GM19455 (cell line): ENCODE data around the gene NUP42.

Experiments
- ATAC-seq: cut with Tn5 transposase; IDR thresholded peaks from one replicate; pipeline ENCODE4 v1.9.1; 2021; ENCODE audit not compliant: unreplicated experiment

The NUP42 gene

DNA sequence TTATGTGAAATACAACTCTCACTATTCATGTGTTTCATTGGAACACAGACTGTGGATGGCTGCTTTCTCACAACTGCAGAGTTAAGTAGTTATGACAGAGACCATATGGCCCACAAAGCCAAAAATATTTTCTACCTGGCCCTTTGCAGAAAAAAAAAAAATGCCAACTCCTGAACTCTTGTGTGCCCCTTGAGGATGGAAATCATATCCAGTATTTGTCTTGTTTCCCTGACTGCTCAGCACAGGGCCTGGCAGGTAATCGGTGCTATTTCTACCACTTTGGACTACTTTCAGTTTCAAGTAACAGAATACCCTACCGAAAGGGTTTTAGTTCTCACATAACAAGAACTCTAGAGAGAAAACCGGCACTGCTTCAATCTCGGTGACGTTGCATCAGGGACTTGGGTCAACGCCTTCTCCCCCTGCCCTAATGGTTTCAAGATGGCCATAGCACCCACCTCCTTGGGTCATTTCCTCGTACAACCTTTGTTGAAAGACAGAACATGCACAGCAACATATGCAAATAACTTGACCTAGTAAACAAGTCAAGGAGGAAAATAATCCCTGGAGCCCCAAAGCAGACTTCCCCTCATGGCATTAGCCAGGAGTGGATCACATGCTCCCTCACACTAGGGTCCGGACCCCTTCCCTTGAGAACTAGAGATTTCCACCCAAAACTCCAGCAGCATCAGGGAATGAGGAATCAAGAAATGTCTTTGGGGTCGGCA, 52.9 kb downstream of the NUP42 start:
- peak; percentile 97 for ATAC-seq

DNA sequence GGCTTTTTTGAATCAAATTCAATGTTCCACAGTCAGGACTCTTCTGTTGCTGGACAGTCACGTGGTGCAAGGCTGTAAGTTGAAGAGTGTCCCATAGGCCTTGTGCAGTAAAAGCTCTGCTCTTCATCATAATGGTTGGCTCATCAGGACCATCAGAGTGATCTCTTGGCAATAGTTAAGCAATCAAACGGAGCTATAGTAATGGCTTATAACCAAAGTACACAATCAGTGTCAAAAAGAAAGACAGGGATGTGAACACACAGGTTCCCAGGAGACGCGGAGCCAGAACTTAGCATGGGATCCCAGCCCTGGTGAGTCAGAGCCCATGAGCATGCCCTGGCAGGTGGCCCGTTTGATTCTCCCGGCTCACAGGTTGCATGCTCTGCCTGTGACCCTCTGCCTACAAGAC, 54.0 kb downstream of the NUP42 start:
- ATAC-seq: no peak

DNA sequence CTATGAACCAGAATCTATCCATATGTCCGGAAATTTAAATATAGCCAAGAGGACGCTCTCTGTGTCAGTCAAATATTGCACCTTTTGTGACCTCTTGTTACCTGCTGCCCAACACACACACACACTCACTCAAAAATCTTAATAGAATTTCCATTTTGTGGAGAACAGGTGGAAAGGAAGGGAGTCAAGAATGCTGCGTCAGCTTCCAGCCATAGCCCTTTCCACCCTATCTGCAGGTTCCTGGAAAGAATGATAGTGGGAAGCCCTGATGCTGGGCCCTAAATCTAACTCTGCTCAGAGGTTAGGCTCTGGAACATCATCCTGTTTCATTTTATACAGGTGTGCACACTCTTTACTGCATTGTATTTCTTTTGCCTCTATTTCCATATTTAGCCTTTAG, 55.2 kb downstream of the NUP42 start:
- ATAC-seq: no peak

DNA sequence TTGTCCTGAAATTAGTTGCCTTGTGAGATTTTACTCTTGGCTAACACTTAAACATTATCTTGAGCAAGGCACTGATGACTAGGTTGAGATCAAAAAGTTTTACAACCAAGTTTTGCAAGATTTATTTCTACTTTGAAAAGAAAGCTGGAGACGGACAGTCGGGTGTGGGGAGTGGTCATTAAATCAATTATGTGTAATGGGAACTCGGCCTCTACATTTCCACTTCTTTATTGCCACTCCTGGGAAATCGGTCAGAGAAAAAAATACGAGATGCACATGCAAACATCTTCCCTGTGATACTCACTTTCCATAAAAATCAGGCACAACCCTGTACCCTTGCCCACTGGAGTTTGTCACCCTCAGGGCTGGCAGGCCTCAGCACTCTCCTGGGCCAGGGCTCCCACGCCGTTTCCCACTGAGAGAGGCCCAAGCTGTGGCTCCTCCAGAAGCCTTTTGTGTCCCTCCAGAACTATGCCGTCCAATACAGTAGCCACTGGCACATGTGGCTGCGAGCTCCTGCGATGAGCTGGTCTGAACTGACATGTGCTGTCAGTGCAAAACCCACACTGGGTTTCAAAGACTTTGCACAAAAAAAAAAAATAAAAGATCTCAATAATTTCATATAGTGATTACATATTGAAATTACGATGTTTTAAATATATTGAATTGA, 57.3 kb downstream of the NUP42 start:
- ATAC-seq: no peak

DNA sequence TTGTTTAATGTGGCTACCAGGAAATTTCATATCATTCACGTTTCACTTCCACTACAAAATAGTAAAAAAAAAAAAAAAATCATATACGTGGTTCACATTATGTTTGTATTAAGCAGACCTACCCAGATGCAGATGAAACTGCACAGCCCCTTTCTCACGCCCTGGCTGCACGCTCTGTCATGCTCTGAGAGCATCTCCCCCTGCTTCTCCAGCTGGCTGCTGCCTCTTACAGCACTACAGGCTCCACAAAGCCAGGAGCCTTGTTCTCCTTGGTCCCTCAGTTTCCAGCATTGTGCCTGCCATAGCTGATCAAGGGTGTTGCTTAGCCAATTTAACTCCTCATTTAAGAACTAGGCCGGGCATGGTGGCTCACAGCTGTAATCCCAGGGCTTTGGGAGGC, 57.9 kb downstream of the NUP42 start:
- no peak for ATAC-seq

DNA sequence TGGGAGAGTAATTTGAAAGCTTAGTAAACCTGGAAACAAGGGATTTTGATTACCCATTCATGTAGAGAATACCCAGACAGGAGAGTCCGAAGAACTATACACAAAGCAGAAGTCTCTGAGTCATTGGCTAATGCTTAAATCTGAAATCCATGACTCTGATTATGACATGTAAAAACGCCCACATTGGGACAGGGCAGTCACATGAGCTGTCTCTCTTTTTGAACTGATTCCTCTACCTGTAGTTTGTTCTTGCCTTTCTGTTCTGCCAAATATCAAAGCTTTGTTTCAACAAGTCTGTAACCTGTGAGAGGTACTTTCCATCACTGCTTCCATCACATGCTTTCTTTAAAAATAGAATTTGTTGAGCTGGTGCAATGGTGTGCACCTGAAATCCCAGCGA, 60.5 kb downstream of the NUP42 start:
- ATAC-seq: no peak

DNA sequence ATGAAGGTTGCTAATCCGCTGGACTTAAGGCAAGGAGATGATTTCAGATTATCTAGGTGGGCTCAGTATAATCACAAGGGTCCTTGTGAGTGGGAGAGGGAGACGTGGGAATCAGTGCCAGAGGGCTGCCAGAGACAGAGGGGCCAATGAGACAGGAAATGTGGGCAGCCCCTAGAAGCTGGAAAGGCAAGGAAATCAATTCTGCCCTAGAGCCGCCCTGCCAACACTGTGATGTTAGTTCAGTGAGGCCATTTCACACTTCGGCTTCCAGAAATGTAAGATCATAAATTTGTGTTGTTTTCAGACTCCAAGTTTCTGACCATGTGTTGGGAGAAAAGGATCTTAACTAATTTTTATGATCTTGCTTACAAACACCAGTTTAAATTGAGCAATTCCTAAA, 61.1 kb downstream of the NUP42 start:
- ATAC-seq: no peak

DNA sequence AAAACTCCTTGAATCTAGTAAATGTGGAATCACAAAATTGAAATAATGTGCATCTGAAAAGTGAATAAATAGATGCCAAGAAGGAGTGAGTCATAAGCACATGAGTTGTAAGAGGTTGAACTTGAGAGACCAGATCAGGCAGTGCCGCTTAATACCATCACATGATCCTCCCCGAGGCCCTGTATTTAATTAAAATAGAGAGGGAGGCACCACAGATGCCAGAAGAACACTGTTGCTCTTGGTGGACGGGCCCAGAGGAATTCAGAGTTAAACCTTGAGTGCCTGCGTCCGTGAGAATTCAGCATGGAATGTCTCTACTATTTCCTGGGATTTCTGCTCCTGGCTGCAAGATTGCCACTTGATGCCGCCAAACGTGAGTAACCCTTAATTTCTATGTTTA, 64.7 kb downstream of the NUP42 start, which contains the start of gene GPNMB:
Gene GPNMB (plus strand): TSS at position 221 of the 400 bp plus-strand sequence. CDS start 83 bp downstream, at position 304.
- ATAC-seq: no peak

DNA sequence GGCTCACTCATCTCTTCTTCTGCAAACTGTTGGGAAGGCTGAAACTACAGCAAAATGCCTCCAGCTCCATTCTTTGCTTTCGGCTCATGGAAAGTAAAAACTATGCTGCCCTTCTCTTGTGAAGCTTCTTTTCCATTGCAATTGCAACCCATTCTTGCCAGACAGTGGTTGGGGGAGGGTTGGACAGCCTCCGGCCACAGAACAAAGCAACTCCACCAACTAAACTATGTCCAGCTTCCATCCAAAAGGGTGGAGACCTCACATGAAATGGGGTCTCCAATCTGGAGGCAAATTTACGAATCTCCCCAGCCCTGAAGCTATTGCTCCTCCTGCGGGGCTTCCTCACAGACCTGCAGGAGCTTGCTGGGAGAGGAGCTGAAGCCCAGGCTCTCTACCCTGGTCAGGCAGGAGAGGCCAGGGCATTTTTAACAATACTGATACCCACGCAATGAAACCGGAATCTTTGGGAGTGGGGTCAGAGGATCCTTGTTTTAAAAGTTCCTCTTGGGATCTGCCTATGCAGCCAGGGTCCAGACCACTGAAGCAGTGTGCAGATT, 65.3 kb downstream of the NUP42 start:
- ATAC-seq: no peak

DNA sequence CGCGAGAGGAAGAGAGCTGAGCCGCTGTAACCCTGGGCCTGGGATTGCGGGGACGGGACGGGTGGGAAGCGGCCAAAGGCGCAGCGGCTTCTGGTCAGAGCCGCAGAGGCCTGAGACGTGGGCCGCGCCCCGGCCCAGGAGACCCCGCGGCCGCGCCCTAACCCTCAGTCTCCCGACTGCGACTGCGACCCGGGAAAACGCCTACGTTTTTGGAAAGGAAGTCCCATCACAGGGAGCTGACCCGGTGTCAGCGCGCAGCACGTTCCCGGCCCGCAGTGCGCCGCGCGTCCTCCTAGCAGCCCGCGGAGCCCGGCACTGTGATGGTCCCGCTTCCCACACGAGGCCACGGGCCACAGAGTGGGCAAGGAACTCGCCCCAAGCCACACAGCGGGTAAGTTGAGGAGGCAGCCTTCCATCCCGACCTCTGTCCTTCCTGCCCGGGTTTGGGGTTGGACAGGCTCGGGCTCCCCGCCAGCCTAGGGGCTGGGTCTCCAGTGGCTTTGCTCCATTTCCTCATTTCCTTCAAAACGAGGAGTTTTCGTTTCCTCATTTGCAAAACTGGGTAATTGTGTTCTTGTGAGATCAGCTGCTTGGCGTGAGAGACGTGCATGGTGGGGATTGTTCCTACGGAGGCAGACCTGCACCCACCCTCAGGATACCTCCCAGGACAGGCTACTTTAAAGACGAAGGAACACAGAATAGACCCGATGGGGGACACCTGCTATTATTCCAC, 65.9 kb downstream of the NUP42 start:
- ATAC-seq: no peak

DNA sequence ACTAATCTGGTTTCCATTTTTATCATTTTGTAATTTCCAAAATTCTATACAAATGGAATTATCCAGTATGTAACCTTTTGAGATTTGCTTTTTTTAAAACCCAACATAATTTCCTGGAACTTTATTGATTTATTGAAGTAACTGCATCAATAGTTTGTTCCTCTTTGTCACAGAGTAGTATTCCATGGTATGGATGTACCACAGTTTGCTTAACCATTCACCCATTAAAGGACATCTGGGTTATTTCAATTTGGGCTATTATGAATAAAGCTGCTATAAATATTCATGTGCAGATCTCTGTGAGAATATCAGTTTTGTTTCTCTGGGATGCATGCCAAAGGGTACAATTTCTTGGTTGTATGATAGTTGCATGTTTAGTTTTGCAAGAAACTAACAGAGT, 67.6 kb downstream of the NUP42 start:
- no peak for ATAC-seq
